ENCODE results near the gene MGRN1.

MGRN1 gene

DNA sequence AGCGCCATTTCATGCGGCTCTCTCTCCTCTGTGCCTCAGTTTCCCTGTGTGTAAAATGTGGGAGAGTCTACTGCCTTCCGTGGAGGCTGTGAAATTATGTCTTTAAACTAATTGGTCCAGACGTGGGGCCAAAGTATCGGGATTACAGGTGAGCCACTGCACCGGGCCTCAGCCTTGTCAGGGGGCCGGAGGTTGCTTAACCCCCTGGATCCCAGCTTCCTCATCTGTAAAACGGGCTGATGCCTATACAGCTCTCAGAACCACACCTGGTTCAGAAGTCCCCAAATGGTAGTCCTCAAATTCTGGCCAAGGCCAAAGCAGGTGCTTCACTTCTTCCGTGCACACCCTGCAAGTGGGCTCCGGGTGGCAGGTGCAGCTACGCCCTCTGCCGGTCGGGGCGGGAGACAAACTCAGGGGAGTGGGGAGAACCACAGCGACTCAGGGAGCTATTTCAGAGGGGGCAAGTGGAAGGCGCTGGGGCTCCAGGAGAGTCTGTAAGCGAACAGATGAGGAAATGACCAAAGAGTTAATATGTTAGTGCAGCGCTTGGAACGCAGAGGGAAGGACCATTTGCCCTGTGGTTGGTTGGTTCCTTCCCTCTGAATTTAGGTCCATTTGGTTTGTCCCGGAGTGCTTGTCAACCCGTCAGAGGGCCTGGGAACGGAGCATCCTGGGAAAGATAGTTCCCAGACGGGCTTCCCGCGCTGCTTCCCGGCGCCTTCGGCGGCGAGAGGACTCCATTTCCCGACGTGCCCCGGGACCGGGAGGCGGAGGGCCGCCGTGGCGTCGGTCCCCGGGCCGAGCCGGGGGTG is at the start of gene MGRN1:
Gene MGRN1 (plus strand): TSS at position 812 of the 812 bp plus-strand sequence. CDS start 135 bp downstream, outside the sequence.
- DNase-seq = peak; percentile 96

DNA sequence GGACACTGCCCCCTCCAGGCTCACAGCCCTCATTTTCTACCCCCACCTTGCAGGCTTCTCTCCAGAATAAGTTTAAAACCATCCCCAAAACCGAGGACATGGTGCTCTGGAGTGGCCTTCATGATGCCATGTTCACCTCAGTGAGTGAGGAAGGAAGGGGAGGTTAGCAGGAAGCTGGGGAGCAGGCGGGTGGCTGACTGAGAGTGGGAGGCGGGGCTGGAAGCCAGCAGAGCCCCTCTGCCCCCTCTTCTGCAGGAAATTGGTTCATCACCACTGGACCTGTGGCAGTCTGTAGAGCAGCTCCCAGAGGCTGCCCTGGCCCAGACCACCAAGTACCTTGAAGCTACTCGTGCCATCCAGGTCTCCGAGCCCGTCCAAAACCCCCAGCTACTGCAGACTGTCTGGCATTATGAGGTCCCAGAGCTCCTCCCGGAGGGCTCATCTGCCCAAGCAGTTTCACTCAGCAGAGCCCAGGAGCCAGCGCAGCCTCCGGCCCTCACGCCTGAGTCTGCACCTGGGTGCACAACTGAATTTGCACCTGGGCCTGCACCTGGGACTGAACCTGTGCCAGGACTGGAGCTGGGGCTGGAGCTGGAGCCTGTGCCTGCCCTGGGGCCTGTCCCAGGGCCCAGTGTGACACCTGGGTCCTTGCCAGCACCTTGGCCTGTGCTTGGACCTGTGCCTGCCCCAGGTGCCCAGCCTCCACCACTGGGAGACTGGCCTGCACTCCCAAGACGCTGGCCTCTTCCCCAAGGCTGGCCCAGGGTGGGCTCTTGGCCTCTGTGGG is 49.5 kb upstream of the MGRN1 start:
- DNase-seq = no peak

DNA sequence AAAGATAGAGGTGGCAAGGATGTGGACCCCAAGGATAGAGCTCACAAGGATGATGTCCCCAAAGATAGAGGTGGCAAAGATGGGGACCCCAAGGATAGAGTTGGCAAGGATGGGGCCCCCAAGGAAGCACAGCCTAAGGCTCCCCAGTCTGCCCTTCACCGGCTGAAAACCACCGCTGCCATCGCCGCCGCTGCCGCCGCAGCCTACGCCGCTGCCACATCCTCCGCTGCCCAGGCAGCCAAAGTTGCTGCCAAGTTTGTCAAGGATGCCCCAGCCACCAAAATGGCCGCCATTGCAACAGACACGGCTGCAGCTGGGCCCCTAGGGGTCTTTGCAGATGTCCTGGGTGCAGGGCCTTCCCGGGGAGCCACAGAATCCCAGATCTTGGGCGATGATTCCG is 48.6 kb upstream of the MGRN1 start:
- DNase-seq = no peak

DNA sequence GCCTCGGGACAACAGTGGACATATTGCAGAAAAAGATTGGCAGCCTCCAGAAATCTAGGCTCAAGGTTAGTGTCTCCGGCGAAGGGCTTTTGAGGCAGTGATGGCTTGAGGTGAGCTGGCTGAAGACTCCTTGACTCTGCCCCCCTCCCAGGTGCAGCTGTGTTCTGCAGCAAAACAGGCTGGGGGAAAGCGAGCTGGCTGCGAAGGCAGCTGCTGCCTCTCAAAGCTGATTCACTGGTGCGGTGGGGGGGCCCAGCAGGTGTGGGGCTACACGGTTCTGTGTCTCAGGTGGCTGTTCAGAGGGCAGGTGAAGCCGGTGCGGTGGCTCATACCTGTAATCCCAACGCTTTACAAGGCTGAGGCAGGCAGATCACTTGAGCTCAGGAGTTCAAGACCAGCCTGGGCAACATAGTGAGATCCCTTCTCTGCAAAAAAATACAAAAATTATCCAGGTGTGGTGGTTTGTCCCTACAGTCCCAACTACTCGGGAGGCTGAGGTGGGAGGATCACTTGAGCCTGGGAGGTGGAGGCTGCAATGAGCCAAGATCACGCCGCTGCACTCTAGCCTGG is 45.6 kb upstream of the MGRN1 start:
- DNase-seq = no peak

DNA sequence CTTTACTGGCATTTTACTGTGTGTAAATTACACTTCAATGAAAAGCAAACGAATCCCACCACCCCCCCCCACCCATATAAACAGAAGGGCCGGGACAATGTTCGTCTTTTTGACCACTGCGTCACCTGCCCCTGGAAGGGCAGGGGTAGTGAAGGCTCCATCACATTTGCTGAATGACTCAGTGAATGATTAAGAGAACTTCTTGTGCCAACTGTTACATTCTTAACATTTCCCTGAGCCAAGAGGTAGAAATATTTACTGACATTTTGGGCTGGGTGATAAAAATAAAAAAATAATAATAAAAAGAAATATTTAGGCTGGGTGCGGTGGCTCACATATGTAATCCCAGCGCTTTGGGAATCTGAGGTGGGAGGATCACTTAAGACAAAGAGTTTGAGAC is 44.4 kb upstream of the MGRN1 start:
- DNase-seq = peak; percentile 49

DNA sequence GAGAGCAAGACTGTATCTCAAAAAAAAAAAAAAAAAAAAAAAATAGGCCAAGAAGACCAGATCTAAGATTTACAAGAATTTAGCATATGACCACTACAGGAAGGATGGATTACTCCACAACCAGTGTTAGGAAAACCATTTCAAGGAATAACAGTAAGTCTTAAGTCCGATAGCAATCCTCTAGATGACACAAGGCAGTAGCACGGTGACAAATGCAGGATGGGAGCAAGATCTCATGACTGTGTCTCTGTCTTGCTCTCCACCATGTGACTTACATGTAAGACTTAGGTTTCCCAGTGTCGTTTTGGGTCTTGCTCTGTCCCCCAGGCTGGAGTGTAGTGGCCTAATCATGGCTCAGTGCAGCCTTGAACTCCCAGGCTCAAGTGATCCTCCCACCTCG is 40.7 kb upstream of the MGRN1 start:
- DNase-seq = no peak

DNA sequence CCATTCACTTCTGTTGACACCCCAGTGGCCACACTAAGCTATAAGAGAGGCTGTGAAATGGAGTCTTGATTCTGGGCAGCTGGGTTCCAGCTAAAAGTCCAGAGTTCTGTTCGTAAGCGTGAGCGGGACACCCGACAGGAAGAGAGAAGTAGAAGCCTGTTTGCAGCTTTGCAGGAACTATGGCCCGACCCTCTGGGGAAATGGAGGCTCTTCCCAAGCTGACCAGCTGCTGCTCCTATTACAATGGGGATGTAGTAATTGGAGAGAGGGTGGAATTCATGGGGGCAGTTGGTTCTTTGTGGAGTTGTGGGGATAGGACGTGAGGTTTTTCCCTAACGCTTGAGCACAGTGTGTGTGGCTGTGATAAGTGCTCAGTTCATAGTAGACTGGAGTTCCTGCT is 38.3 kb upstream of the MGRN1 start:
- DNase-seq = no peak

DNA sequence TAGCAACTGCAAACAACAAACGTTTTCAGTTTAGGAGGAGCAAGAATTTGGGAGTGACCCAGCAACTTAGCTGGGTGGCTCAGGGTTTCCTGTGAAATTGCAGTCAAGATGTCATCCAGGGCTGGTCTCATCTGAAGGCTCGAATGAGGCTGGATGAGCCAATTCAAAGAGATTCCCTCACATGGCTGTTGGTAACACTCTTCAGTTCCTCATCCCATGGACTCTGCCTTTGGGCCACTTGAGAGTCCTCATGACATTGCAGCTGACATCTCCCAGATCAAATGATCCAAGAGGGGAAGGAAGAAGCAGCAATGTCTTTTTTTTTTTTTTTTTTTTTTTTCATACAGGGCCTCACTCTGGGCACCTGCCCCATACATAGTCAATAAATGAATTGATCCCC is 36.2 kb upstream of the MGRN1 start:
- DNase-seq = no peak

DNA sequence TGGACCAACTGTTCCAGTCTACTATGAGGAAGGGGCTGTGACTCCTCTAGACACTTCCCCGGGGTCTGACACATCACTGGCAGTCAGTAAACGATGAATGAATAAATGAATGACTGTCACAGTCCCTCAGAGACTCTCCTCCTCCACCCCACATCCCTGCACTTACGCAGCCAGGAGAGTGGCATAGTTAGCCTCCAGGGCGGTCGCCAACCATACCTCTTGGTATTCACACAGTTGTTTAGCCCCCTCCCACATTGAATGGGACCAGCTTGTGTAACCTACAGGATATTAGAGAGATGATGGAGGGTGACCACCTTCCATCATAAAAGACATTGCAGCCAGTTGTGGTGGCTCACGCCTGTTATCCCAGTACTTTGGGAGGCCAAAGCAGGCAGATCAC is 35.7 kb upstream of the MGRN1 start:
- DNase-seq = no peak

DNA sequence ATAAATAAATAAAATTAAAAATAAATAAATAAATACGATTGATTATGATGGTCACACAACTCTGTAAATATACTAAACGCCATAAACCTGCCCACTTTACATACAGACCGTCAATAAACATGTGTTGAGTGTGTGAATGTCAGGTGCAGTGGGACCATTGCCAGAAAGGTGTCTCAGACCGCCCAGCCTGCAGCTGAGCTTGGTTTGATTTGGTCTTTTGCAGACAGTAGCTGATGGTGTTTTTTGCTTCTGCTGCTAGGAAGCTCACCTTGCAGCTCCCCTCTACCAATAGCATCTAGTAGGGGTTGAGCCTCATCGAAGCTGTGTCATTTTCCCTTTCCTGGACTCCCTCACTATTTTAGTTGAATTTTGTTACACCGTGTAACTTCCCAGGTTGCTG is 33.4 kb upstream of the MGRN1 start:
- DNase-seq = no peak

DNA sequence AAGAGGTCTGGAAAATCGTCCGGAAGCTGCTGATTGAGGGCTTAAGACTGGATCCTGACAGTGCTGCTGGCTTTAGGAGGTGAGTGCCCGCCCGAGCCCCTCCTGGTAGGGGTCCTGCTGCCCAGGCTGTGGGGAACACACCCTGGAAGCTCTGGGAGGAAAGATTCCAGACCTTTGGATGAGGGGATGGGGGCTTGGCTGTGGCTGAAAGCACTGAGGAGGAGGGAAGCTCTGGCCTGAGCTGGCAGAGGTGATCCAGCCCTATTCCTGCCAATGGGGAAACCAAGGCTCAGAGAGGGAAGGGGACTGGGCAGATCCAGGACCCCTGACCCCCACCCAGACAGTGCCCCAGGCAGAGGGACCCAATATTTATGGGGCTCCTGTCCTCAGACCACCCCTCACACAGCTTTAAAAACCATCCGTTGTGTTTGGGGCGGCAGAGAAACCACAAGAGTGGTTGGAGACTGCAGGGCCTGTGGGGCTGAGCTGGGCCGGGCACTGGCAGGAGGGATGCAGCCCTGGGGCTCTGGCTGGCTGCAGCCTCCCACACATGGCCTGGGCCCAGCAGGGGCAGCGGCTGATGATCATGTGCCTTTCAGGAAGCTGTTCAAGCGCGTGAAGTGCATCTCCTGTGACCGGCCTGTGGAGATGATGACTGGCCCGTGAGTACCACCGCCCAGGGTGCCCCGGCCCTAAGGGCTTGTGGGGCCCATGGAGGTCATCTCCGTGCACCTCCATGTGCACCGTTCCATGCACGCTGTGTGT is 32.7 kb upstream of the MGRN1 start:
- DNase-seq = no peak

DNA sequence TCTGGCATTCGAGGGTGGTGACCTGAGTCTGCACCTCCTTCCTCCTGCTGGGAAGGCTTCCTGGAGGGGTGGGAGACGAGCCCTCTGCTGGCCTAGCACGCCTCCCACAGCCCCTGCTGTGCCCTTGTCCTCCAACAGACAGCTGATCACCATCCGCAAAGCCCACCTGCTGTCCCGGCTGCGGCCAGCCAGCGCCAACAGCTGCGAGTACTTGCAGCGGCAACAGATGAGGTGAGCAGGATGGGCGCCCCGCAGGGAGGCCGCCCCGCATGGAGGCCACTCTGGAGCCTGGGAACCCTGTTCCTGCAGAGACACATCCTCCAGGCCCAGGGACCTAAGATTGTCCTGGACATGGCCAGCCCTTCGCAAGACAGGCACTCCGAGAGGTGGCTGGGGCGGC is 31.5 kb upstream of the MGRN1 start:
- no peak for DNase-seq

DNA sequence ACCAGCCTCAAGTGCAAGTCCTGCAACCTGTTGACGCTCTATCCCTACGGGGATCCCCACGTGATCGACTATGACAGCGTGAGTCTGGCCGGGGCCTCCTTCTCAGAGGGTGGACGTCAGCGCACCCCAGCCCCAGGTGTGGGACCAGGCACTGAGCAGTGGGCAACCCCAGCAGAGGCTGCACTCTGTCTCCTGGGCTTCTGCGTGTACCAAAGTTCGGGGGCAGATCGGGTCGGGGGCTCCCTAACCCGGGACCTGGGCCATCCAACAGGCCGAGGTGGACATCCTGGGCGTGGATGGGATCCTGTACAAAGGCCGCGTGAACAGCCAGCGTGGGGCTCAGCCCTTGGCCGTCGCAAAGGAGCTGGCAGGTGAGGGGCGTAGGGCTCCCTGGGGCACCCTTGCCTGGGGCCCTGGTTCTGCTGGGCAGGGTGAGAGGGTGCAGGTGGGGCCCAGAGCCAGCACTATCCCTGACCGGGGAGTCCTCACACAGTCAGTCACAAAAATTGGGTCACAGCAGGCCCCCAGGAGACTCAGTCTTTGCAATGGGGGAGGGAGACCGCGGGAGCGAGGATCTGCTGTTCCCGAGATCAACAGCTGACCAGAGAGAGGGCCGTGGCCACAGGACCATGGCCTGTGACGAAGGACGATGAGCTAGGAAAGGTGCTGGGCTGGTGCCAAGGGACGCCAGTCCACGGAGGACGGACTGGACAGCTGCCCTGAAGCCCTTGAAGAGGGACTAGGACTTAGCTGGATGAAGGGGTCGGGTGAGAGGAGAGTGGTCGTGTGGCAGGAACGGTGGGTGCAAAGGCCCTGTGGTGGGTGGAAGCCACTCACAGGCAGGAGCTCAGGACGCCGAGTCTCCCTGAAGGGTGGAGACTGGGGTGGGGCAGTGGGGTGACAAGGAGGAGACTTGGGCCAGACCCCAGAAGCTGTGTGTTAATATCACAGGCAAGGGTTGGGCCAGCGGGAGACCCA is 29.9 kb upstream of the MGRN1 start:
- no peak for DNase-seq

DNA sequence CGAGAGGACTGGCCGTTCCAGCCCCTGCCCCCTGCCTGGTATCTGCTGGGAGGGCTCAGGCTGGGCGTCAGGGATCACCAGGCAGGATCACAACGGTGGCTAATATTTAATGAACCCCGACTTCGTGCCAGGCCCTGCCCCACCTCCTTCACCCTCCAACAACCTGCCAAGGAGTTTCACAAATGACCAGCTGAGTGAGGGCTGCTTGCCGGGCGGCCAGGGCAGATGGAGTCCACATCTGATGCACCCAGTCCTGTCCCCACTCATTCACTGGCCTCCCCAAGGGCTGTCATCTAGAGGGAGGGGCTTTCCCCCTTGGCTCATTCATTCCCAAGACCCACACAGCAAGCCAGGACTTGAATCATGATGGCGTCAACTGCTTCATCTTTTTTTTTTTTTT is 27.5 kb upstream of the MGRN1 start:
- no peak for DNase-seq

DNA sequence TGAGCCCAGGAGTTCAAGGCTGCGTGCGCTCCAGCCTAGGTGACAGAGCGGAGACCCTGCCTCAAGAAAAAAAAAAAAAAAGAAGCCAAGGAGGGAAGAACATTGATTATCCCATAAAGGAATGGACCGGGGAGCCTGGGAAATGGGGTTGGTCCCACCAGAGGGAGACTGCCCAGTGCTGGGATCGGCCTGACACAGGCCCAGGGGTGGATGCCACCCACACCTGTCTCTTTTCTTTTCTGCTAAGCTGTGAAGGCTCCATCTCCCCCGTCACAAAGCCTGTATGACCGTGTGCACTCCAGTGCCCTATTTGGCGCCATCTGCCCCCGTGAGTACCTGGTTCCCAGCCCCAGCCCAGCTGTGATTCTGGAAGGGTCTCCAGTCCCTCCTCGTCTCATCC is 25.6 kb upstream of the MGRN1 start:
- DNase-seq = no peak

DNA sequence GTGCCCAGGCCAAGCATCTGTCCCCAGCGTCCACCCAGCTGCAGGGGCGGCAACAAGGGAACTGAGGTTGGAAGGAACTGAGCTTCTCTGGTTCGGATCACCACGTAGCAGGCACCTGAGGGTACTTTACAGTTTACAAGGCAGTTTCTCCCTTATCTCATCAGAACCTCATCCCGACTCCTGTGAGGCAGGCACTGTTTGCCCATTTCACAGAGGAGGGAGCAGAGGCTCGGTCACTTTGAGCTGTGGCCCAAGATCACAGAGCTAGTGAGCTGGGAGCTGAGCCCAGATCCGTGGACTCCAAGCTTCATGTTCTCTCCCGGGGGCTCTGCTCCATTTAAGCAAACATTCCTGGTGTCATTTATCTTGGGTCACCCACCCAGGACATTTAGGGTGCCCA is 25.1 kb upstream of the MGRN1 start:
- DNase-seq = no peak

DNA sequence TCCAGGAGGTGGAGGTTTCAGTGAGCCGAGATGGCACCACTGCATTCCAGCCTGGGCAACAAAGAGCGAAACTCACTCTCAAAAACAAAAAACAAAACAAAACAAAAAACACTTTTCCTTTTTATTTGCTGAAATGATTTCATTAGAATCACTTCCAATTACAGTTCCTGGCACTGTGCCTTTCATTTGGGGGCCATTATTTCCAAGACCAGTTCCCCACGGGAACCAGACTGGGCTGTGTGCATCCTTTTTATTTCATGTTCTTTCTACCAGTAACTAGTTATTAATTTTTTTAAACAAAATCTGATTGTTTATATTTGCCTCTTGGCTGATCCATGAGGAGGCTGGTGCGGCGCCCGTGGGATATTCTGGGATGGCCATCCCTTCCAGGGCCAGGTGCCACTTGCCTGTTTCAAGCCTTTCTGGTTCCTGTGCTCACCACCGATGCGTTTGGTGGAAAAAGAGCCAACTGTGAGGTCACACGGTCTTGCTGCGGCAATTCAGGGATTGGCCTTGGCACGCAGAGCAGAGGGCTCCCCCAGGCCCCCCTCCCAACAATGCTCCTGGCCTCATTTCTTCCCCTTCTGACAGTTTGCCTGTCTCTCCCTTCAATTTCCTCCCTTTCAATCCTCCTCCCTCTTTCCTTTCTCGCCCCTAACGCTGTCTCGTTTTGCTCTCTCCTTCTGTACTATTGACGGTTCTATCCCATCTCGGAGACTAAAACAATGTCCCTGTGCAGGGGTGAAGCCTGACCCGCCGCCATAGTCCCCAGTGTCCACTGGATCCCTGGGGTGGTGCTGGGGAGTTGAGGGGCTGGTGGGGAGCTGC is 23.4 kb upstream of the MGRN1 start:
- no peak for DNase-seq

DNA sequence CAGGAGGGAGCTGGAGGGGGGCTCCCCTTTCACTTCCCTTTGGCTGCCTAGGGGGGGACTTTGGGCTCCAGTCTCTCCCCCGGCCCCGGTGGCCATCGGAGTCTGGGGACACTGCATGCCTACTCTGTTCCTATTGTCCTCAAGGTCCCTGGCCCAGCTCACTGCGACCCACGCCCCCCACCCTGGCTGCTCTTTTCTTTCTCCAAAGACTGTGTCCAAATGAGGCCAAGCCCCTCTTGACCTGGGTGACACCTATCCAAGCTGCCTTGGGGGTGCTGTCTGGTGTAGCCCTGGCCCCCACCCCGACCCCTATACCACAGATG is 22.8 kb upstream of the MGRN1 start:
- DNase-seq = no peak

DNA sequence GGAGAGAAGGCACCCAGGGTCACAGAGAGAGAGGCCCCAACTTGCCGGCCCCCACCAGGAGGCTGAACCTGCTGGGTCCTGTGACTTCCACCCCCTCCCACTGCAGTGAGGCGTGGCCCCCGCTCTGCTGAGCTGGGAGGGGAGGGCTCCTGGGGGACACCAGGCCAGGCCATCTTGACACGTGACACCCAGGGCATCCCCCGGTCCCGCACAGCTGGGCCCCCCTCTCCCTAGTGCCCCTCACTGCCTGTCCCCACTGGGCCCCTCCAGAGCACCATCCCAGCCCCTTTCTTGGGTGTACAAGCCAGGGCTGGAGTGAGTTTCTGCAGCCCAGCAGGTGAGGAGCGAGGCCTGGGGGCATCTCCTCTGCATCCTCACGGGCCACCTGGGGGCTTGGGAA is 22.3 kb upstream of the MGRN1 start:
- DNase-seq = no peak

DNA sequence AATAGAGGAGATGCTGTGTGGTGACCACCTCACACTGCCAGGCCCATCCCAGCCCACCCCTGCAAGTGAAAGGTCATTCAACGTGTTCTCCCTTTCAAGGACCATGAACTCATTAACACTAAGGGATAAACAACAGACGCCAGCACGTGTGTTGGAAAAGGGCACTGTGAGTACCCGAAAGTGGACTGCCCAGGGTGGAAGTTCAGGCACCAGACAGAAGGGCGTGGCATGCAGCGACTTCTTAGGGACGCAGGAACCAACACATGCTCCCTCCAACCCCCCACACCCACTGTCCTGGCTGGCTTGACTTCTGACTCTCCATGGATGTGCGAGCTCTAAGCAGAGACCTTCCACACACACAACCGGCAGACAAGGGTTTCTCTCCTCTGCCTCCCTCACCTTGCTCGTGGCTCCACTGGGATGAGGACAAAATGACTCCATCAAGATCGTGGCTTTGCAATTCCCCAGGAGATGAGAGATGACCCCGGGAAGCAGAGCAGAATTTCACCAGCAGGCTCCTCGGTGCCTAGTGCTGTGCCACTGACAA is 20.9 kb upstream of the MGRN1 start:
- DNase-seq = no peak

DNA sequence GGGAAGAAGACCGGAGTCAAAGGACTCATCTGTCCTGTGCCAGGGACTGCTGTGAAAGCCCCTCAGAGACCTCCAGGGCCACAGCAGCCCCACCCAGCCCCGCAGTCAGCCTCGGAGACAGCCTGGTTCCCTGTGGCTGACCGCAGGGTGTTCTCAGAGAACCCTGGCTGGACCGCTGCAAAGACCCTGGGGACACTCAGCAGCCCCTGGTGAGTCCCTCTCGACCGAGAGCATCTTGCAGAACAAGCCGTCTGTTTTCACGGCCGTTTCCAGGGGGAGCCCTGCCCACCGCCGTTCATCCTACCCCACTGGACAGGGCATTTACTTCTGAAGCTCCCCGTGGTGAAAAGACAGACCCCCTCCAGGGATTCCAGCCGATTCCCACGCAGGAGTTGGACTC is 20.2 kb upstream of the MGRN1 start:
- DNase-seq = no peak
